ENCODE results near the gene ADAMTS8. TPM values are rescaled to one million over a fixed set of nuclear protein-coding genes. Genes with fewer than 3 reads are reported as not detected.

Gene ADAMTS8
- total RNA-seq, 6 experiments from 2014 or later: 0.11 TPM; not detected in 5

DNA sequence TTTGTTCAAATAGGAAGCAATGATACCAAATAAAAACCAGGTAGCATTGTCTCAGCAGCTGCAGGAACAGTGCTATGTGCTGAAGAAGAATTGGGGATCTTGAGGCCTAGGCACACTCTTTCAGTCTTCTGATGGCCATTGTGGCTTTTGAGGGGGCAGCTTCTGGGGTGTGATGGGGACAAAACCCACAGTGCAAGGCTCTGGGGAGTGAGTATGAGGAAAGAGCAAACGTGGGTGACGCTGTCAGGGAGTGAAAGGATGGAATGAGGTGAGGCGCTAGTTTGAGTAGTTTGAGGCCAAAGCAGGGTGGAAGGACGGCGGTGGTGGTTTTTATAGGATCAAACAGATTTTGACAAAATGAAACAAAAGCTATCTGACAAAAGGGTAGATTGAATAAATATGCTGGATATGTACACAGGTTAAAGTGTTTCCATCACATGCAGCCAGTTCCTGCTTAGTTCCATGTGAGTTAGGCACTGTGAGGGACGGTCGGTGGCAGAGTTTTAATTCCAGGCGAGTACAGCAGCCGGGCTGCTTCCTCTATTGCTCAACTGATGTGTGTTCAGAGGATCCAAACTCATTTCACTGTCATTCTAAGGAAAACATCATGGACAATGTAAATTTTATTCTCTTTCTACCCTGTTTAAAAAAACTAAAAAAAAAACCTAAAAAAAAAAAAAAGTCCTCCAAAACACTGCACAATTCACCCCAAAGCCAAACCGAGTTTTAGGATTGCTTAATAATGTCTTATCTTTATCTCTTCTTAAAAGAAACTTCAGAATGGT, 38.9 kb upstream of the ADAMTS8 start:
- H3K36me3 ChIP-seq: no peaks in the 10 kb centered on the region
- H3K27me3 ChIP-seq: no peaks in the 10 kb centered on the region
- TF ChIP-seq, protein P1, sequence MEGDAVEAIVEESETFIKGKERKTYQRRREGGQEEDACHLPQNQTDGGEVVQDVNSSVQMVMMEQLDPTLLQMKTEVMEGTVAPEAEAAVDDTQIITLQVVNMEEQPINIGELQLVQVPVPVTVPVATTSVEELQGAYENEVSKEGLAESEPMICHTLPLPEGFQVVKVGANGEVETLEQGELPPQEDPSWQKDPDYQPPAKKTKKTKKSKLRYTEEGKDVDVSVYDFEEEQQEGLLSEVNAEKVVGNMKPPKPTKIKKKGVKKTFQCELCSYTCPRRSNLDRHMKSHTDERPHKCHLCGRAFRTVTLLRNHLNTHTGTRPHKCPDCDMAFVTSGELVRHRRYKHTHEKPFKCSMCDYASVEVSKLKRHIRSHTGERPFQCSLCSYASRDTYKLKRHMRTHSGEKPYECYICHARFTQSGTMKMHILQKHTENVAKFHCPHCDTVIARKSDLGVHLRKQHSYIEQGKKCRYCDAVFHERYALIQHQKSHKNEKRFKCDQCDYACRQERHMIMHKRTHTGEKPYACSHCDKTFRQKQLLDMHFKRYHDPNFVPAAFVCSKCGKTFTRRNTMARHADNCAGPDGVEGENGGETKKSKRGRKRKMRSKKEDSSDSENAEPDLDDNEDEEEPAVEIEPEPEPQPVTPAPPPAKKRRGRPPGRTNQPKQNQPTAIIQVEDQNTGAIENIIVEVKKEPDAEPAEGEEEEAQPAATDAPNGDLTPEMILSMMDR (IDR thresholded peaks at IDR 0.05): no peak
- TF ChIP-seq POLR2A (IDR thresholded peaks at IDR 0.05): no peak
- DNase-seq (no peak), ATAC-seq (no peak)
- 64% methylated on average over 10 of the region's 10 CpGs for WGBS (ENCODE audit: insufficient coverage, low coverage, low lambda C conversion rate, missing lambda C conversion rate)
- H3K9me3 ChIP-seq: no peaks in the 10 kb centered on the region
- no peaks in the 10 kb centered on the region for H3K4me1 ChIP-seq
- no peak overlapping the region for H3K4me3 ChIP-seq
- intact Hi-C loops (cut with DNase I): no loop called here
- no peak overlapping the region for H3K27ac ChIP-seq

DNA sequence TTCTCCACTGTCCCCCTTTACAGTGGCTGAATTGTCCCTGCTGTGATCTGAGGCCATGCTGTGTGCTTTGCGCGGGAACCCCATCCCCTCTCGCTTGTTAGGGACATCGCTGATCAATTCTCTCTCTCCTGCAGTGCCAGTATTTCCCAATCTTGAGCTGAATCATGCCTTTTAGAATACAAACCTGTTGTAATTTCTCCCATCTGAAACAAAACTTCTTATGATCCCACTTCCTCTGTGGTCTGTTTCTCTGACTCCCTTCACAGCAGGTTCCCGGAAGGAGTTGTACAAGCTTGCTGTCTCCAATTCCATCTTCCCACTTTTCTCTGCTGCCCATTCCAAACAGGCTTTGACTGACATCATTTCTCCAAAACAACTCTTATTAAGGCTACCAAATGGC, 36.9 kb upstream of the ADAMTS8 start:
- TF ChIP-seq, protein P1 (IDR thresholded peaks at IDR 0.05): no peak
- no peak for TF ChIP-seq POLR2A (IDR thresholded peaks at IDR 0.05)
- Histone ChIP-seq H3K4me1 (no peaks in the 10 kb centered on the region), H3K27ac (no peak overlapping the region), H3K27me3 (no peaks in the 10 kb centered on the region), H3K4me3 (no peak overlapping the region), H3K36me3 (no peaks in the 10 kb centered on the region), H3K9me3 (no peaks in the 10 kb centered on the region)
- WGBS (ENCODE audit: insufficient coverage, low coverage, low lambda C conversion rate, missing lambda C conversion rate): 78% methylated on average over 5 of the region's 5 CpGs
- no peak for ATAC-seq
- intact Hi-C loops (cut with DNase I): no loop called here
- no peak for DNase-seq

DNA sequence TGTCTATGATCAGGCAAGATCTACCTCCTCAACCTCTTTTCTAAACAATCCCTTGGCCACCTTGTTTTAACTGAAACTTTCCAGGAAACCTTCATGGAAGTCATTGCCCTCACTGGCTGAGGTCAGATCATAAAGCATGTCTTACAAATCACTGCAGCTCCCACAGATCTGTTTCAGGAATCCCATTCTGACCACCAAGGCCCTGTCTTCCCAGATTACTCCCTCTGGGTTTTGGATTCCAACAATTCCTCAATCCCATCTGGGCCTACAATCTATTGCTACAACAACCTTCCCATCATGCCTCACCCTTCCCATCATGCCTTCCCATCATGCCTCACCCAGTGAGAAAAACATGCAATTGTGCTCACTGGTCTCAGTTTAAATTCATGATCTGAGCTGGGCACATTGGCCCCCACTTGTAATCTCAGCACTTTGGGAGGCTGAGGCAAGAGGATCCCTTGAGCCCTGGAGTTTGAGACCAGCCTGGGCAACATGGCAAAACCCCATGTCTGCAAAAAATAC, 35.9 kb upstream of the ADAMTS8 start:
- Histone ChIP-seq H3K4me3 (no peak overlapping the region), H3K27me3 (no peaks in the 10 kb centered on the region), H3K9me3 (no peaks in the 10 kb centered on the region), H3K4me1 (no peaks in the 10 kb centered on the region), H3K36me3 (no peaks in the 10 kb centered on the region), H3K27ac (no peak overlapping the region)
- ATAC-seq: no peak
- no peak for DNase-seq
- intact Hi-C loops (cut with DNase I): no loop called here
- TF ChIP-seq POLR2A (IDR thresholded peaks at IDR 0.05): no peak

DNA sequence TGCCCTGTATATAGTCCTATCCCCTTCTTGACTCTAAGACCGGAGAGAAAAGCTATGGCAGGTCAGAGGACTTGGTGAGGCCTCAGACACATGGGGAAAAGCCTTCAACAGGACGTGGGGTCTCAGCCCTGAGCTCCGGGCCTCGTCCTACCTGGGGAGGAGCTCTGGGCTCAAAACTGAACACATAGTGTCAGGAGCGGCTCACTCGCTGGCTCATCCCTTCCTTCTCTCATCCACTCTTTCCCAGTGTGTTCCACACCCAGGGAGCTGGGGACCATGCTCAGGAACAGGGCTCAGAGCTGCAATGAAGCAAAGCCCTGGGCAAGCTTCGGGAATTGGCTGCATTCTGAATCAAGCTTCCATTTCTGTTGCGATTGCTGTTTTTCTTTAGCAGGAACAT, 34.5 kb upstream of the ADAMTS8 start:
- H3K36me3 ChIP-seq: no peaks in the 10 kb centered on the region
- WGBS (ENCODE audit: insufficient coverage, low coverage, low lambda C conversion rate, missing lambda C conversion rate): 40% methylated on average over 3 of the region's 8 CpGs
- no peaks in the 10 kb centered on the region for H3K9me3 ChIP-seq
- no peak overlapping the region for H3K4me3 ChIP-seq
- H3K27me3 ChIP-seq: no peaks in the 10 kb centered on the region
- H3K4me1 ChIP-seq: no peaks in the 10 kb centered on the region
- DNase-seq (no peak), ATAC-seq (no peak)
- no peak overlapping the region for H3K27ac ChIP-seq
- TF ChIP-seq, protein P1 (IDR thresholded peaks at IDR 0.05): no peak
- no peak for TF ChIP-seq POLR2A (IDR thresholded peaks at IDR 0.05)
- intact Hi-C loops (cut with DNase I): no loop called here

DNA sequence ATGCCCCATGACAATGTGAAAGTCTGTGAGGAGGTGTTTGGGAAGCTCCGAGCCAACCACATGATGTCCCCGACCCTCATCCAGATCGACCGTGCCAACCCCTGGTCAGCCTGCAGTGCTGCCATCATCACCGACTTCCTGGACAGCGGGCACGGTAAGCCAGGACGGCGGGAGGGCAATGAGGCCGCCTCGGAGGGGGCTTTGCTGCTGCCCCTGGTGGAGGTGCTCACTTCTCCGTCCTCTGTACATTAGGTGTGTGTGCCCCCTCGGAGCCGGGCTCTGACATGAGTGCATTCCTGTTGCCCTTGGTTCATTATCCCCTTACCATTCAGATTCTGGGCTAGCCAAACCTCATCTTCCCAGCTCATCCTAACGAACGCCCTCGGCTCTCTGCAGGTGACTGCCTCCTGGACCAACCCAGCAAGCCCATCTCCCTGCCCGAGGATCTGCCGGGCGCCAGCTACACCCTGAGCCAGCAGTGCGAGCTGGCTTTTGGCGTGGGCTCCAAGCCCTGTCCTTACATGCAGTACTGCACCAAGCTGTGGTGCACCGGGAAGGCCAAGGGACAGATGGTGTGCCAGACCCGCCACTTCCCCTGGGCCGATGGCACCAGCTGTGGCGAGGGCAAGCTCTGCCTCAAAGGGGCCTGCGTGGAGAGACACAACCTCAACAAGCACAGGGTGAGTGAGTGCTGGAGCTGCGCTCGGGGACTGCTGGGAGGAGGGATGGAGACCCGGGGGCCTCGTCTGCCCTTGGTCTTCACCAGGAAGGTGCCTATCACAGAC, 33.9 kb upstream of the ADAMTS8 start:
- TF ChIP-seq, protein P1 (IDR thresholded peaks at IDR 0.05): no peak
- TF ChIP-seq POLR2A (IDR thresholded peaks at IDR 0.05): no peak
- H3K27me3 ChIP-seq: no peaks in the 10 kb centered on the region
- ATAC-seq (no peak), DNase-seq (no peak)
- 70% methylated on average over 2 of the region's 31 CpGs for WGBS (ENCODE audit: insufficient coverage, low coverage, low lambda C conversion rate, missing lambda C conversion rate)
- no peak overlapping the region for H3K27ac ChIP-seq
- no peaks in the 10 kb centered on the region for H3K36me3 ChIP-seq
- no peak overlapping the region for H3K4me3 ChIP-seq
- no peaks in the 10 kb centered on the region for H3K4me1 ChIP-seq
- H3K9me3 ChIP-seq: no peaks in the 10 kb centered on the region
- intact Hi-C loops (cut with DNase I): no loop called here

Measured in right lobe of liver (tissue), 6 donors.